Measurements from ENCODE around the gene EXOC6. TPM values are rescaled to one million over a fixed set of nuclear protein-coding genes. Genes with fewer than 3 reads are reported as not detected.

The EXOC6 gene
- total and polyA plus RNA-seq, 10 of the 15 experiments (the other 5 are each of a cell fraction or from before 2014, with no cell fraction given), result 7.6 to 53.8 (median 13.3) TPM

- H3K4me2 ChIP-seq (ENCODE audit: control insufficient read depth, insufficient read depth), result no peak overlapping the region
- in situ Hi-C loops (cut with MboI) (no loop called here), intact Hi-C loops (cut with micrococcal nuclease; ENCODE audit: unreplicated experiment) (no loop called here)
- H3K4me3 ChIP-seq, result no peak overlapping the region
- ATAC-seq (no peak), DNase-seq (ENCODE audit: low read depth, low spot score) (no peak), FAIRE-seq (no peak)
- H3K9me3 ChIP-seq (replicated peaks; ENCODE audit: control insufficient read depth, insufficient read depth, low read length), result no peaks in the 10 kb centered on the region; the same call in 2 of the 3 replicates
- ChIA-PET RAD21 (ENCODE audit: unreplicated experiment) (no interaction called here), SMC1A (ENCODE audit: uncharacterized antibody, unreplicated experiment) (no interaction called here), CTCF (no interaction called here), POLR2A (interaction anchor here (0.6 kb wide), 1 partner anchor 111 kb away, joined by 4 read pairs; no protein-coding TSS in a partner anchor)
- H3K79me2 ChIP-seq (ENCODE audit: control insufficient read depth, insufficient read depth, low read length), result no peaks in the 10 kb centered on the region
- no peaks in the 10 kb centered on the region for H3K36me3 ChIP-seq (ENCODE audit: control insufficient read depth in 2 of 2, insufficient read depth in 2 of 2, low read length in 1 of 2)
- H3K27ac ChIP-seq (ENCODE audit: control insufficient read depth, insufficient read depth), result no peak overlapping the region
- H3K27me3 ChIP-seq (replicated peaks in 1 of 2; ENCODE audit: control insufficient read depth in 2 of 2, insufficient read depth in 2 of 2, low read length in 1 of 2), result no peaks in the 10 kb centered on the region
- no peak for TF ChIP-seq HDAC2 (IDR thresholded peaks at IDR 0.05)
- H4K20me1 ChIP-seq (ENCODE audit: control insufficient read depth, insufficient read depth), result no peaks in the 10 kb centered on the region
- H3K9ac ChIP-seq (ENCODE audit: control insufficient read depth, insufficient read depth, low read length), result no peak overlapping the region
- no peak overlapping the region for H2AFZ ChIP-seq (ENCODE audit: control insufficient read depth, low read depth, low read length)
- no peaks in the 10 kb centered on the region for H3K4me1 ChIP-seq (ENCODE audit: control insufficient read depth, insufficient read depth, low read length)
- BruUV-seq (replicated peaks), result no TSS peak
Observed at GRCh38 chr10:92920866-92921265, 72.5 kb downstream of the EXOC6 start.

- intact Hi-C loops (cut with micrococcal nuclease; ENCODE audit: unreplicated experiment) (no loop called here), in situ Hi-C loops (cut with MboI) (no loop called here)
- FAIRE-seq (no peak), ATAC-seq (no peak), DNase-seq (ENCODE audit: low read depth, low spot score) (no peak)
- no peaks in the 10 kb centered on the region for H3K79me2 ChIP-seq (ENCODE audit: control insufficient read depth, insufficient read depth, low read length)
- H2AFZ ChIP-seq (ENCODE audit: control insufficient read depth, low read depth, low read length), result no peak overlapping the region
- H4K20me1 ChIP-seq (ENCODE audit: control insufficient read depth, insufficient read depth), result no peaks in the 10 kb centered on the region
- BruUV-seq (replicated peaks), result no TSS peak
- ChIA-PET CTCF (interaction anchor here (2.1 to 3.7 kb wide), 2 partner anchors 9 to 12 kb away, joined by 6 to 21 read pairs; no protein-coding TSS in a partner anchor), SMC1A (ENCODE audit: uncharacterized antibody, unreplicated experiment) (interaction anchor here (0.6 to 0.9 kb wide), 2 partner anchors 38 to 430 kb away, joined by 3 read pairs; no protein-coding TSS in a partner anchor), RAD21 (ENCODE audit: unreplicated experiment) (no interaction called here), POLR2A (no interaction called here)
- no peak for TF ChIP-seq E2F8 (IDR thresholded peaks at IDR 0.05; ENCODE audit: low read depth, partially characterized antibody)
- TF ChIP-seq BCL11A (IDR thresholded peaks at IDR 0.05; ENCODE audit: low read depth, low read length), result no peak
- TF ChIP-seq MTA3 (IDR thresholded peaks at IDR 0.05; ENCODE audit: borderline replicate concordance, low read length), result no peak
- no peak for TF ChIP-seq POU2F2 (IDR thresholded peaks at IDR 0.05; ENCODE audit: borderline replicate concordance, low read depth, low read length)
- TF ChIP-seq NR2C2 (IDR thresholded peaks at IDR 0.05; ENCODE audit: borderline replicate concordance, control insufficient read depth, insufficient read length, low read depth), result no peak
- TF ChIP-seq ZNF207 (IDR thresholded peaks at IDR 0.05; ENCODE audit: borderline replicate concordance), result no peak
- TF ChIP-seq HCFC1 (IDR thresholded peaks at IDR 0.05; ENCODE audit: low read length), result no peak
- TF ChIP-seq MEF2A (IDR thresholded peaks at IDR 0.05; ENCODE audit: insufficient read depth, low read depth, low read length), result no peak
- no peak for TF ChIP-seq CEBPB (IDR thresholded peaks at IDR 0.05; ENCODE audit: borderline replicate concordance in 1 of 2, low read depth in 2 of 2, low read length in 2 of 2)
- TF ChIP-seq ATF2 (IDR thresholded peaks at IDR 0.05; ENCODE audit: low read length), result no peak
- TF ChIP-seq SIX5 (IDR thresholded peaks at IDR 0.05; ENCODE audit: low read depth, low read length, severe bottlenecking), result no peak
- TF ChIP-seq CBFB (IDR thresholded peaks at IDR 0.05; ENCODE audit: low read depth), result no peak
- H3K36me3 ChIP-seq (ENCODE audit: control insufficient read depth in 2 of 2, insufficient read depth in 2 of 2, low read length in 1 of 2), result no peaks in the 10 kb centered on the region
- H3K9me3 ChIP-seq (replicated peaks; ENCODE audit: control insufficient read depth, insufficient read depth, low read length), result no peaks in the 10 kb centered on the region; the same call in 2 of the 3 replicates
- H3K4me1 ChIP-seq (ENCODE audit: control insufficient read depth, insufficient read depth, low read length), result no peaks in the 10 kb centered on the region
- WGBS (ENCODE audit: insufficient coverage, insufficient replicate concordance, low lambda C conversion rate, missing lambda C conversion rate), result 100% methylated on average over 1 of the region's 1 CpG
- H3K27me3 ChIP-seq (replicated peaks in 1 of 2; ENCODE audit: control insufficient read depth in 2 of 2, insufficient read depth in 2 of 2, low read length in 1 of 2), result no peaks in the 10 kb centered on the region
- no peak overlapping the region for H3K9ac ChIP-seq (ENCODE audit: control insufficient read depth, insufficient read depth, low read length)
- no peak overlapping the region for H3K4me2 ChIP-seq (ENCODE audit: control insufficient read depth, insufficient read depth)
- H3K4me3 ChIP-seq, result no peak overlapping the region
- no peak overlapping the region for H3K27ac ChIP-seq (ENCODE audit: control insufficient read depth, insufficient read depth)
Observed at GRCh38 chr10:92923416-92923815, 75.1 kb downstream of the EXOC6 start.
